Hepatocyte (in vitro differentiated cells): ENCODE measurements around the gene FRS2. TPM values are rescaled to one million over a fixed set of nuclear protein-coding genes. Genes with fewer than 3 reads are reported as not detected.

Experiments used
- DNase-seq: peaks from one replicate; pipeline ENCODE4 v3.0.0-alpha.2; 2016; ENCODE audit warnings: low spot score
- H2AFZ ChIP-seq: fragments of 200-600 bp; sonication (generic); 2 replicates; pipeline ENCODE4 v1.6.0; 2016; ENCODE audit warnings: antibody characterized with exemption, mild to moderate bottlenecking
- H3K27ac ChIP-seq: fragments of 200-600 bp; sonication (generic); 2 replicates; pipeline ENCODE4 v1.5.1; 2016; ENCODE audit warnings: mild to moderate bottlenecking
- H3K27me3 ChIP-seq: fragments of 200-600 bp; sonication (generic); 2 replicates; pipeline ENCODE4 v1.6.1; 2016
- H3K36me3 ChIP-seq: fragments of 200-600 bp; sonication (generic); replicated peaks from 2 replicates; pipeline ENCODE4 v1.5.1; 2016; ENCODE audit warnings: low read depth; ENCODE audit not compliant: insufficient read depth
- H3K4me1 ChIP-seq: fragments of 200-600 bp; sonication (generic); 2 replicates; pipeline ENCODE4 v1.5.1; 2016; ENCODE audit warnings: mild to moderate bottlenecking, moderate library complexity; ENCODE audit not compliant: insufficient read depth
- H3K4me2 ChIP-seq: fragments of 200-600 bp; sonication (generic); 2 replicates; pipeline ENCODE4 v1.6.0; 2016
- H3K4me3 ChIP-seq: fragments of 200-600 bp; sonication (generic); 2 replicates; pipeline ENCODE4 v1.5.1; 2016; ENCODE audit warnings: mild to moderate bottlenecking
- H3K79me2 ChIP-seq: fragments of 200-600 bp; sonication (generic); 2 replicates; pipeline ENCODE4 v1.6.0; 2017; ENCODE audit warnings: mild to moderate bottlenecking
- H3K9me2 ChIP-seq: fragments of 200-600 bp; sonication (generic); replicated peaks from 2 replicates; pipeline ENCODE4 v1.6.0; 2017; ENCODE audit warnings: mild to moderate bottlenecking; ENCODE audit not compliant: insufficient read depth
- H3K9me3 ChIP-seq: fragments of 200-600 bp; sonication (generic); 2 replicates; pipeline ENCODE4 v1.5.1; 2016; ENCODE audit warnings: low read depth, mild to moderate bottlenecking
- H4K20me1 ChIP-seq: fragments of 200-600 bp; sonication (generic); 2 replicates; pipeline ENCODE4 v1.6.0; 2016; ENCODE audit warnings: mild to moderate bottlenecking; ENCODE audit not compliant: insufficient read depth, poor library complexity, severe bottlenecking
- EZH2 ChIP-seq: fragments of 200-600 bp; sonication (generic); IDR thresholded peaks from 2 replicates; pipeline ENCODE4 v1.6.1; 2016; ENCODE audit warnings: antibody characterized with exemption, mild to moderate bottlenecking, borderline replicate concordance
- EZH2phosphoT487 ChIP-seq: fragments of 200-600 bp; sonication (generic); IDR thresholded peaks from one replicate; pipeline ENCODE4 v1.6.1; 2018; ENCODE audit warnings: antibody characterized with exemption, mild to moderate bottlenecking, low read depth, moderate library complexity; ENCODE audit not compliant: unreplicated experiment, severe bottlenecking
- WGBS: methylation state at CpG from one replicate; pipeline ENCODE4 v1.1.6; 2016; ENCODE audit warnings: low lambda C conversion rate; ENCODE audit errors: missing lambda C conversion rate; 5-methylcytosine and 5-hydroxymethylcytosine counted together
- polyA plus RNA-seq: library from polyadenylated mRNA; unstranded; fragments of >200 nt; fragmentation: Nextera tagmentation; extraction: Ambion mirVana; gene quantifications from 2 replicates; pipeline ENCODE4 v1.2.1, GENCODE V29; 2016
- total RNA-seq: library from RNA; depleted of rRNA; stranded (reverse); fragments of >200 nt; gene quantifications from 2 replicates; pipeline ENCODE4 v1.2.3, GENCODE V29; 2014
- TF ChIP-seq, protein P1 (sequence below): fragments of 200-600 bp; sonication (generic); IDR thresholded peaks from 2 replicates; pipeline ENCODE4 v1.5.1; 2016; ENCODE audit warnings: antibody characterized with exemption, mild to moderate bottlenecking; ENCODE audit not compliant: poor library complexity

Gene FRS2
- total and polyA plus RNA-seq, 2 experiments from 2014 or later, result 14.7 to 76.4 TPM

DNA sequence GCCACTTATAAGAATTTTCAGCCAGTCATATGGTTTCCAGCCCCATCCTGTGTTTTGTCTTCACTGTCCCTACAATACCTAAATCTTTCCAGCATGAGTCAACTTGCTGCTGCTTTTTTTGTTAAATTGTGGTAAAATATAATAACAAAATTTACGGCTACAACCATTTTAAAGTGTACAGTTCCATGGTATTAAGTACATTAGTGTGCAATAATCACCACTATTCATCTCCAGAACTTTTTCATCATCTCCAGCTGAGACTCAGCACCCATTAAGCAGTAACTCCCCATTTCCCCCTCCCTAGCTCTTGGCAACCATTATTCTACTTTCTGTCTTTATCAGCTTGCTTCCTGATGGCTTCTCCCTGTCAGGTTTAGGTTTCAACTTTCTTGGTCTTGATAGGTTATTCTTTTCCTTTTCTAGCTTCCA is 39.1 kb downstream of the FRS2 start:
- Histone ChIP-seq H3K79me2 (peaks cover 100% of the 10 kb centered on the region), H3K4me1 (peaks cover 15% of the 10 kb centered on the region), H2AFZ (no peak overlapping the region), H3K9me3 (no peaks in the 10 kb centered on the region), H3K27ac (no peak overlapping the region), H3K4me2 (no peak overlapping the region), H3K4me3 (no peak overlapping the region), H4K20me1 (peaks cover 67% of the 10 kb centered on the region), H3K36me3 (no peaks in the 10 kb centered on the region), H3K9me2 (no peaks in the 10 kb centered on the region), H3K27me3 (no peaks in the 10 kb centered on the region)
- WGBS, result 82% methylated on average over 1 of the region's 1 CpG
- TF ChIP-seq EZH2, result no peak
- TF ChIP-seq, protein P1, sequence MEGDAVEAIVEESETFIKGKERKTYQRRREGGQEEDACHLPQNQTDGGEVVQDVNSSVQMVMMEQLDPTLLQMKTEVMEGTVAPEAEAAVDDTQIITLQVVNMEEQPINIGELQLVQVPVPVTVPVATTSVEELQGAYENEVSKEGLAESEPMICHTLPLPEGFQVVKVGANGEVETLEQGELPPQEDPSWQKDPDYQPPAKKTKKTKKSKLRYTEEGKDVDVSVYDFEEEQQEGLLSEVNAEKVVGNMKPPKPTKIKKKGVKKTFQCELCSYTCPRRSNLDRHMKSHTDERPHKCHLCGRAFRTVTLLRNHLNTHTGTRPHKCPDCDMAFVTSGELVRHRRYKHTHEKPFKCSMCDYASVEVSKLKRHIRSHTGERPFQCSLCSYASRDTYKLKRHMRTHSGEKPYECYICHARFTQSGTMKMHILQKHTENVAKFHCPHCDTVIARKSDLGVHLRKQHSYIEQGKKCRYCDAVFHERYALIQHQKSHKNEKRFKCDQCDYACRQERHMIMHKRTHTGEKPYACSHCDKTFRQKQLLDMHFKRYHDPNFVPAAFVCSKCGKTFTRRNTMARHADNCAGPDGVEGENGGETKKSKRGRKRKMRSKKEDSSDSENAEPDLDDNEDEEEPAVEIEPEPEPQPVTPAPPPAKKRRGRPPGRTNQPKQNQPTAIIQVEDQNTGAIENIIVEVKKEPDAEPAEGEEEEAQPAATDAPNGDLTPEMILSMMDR, result no peak
- TF ChIP-seq EZH2phosphoT487, result no peak
- no peak for DNase-seq

DNA sequence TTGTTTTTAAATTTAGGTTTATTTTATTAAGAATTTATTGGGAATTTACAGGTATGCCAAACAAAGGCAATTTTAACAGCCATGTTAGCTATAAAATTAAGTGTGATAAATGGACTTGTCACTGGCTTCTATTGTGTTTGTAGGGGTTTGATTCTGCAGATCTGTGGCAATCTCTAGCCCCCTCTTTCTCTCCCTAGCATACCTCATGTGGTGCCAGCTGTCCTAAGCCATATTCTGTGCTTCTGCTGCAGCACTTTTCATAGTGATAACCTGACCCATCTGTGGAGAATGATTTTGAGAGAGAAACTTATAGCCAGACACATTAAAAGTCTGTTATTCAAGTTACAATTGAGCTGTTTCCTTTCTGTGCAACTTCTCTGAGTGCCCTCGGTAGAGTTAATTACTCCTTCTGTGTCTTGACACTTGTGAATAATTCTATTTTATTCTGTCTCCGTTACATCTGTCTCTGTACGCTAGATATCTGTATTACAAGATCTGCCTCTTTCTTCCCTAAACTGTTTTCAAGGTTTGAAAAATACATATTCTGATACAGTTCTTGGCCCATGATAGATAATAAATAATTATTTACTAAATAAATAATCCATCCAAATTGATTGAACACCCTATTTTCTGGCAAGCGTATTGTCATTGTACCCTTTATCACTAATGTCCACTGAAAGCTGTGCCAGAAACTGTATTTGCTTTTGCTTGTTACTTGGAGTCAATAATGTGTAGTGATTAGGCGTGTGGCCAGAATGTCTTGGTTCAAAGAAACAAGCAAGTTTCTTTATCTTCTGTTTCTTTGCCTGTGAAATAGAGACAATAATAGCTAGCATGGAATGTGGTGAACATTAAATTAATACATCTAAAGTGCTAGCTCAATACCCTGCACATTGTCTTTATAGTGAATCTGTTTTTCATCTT is 40.0 kb downstream of the FRS2 start:
- Histone ChIP-seq H2AFZ (no peak overlapping the region), H3K79me2 (peaks cover 100% of the 10 kb centered on the region), H3K9me3 (no peaks in the 10 kb centered on the region), H3K4me1 (peaks cover 20% of the 10 kb centered on the region), H3K4me2 (no peak overlapping the region), H3K9me2 (no peaks in the 10 kb centered on the region), H3K36me3 (no peaks in the 10 kb centered on the region), H4K20me1 (peaks cover 68% of the 10 kb centered on the region), H3K4me3 (no peak overlapping the region), H3K27ac (no peak overlapping the region), H3K27me3 (no peaks in the 10 kb centered on the region)
- TF ChIP-seq EZH2, result no peak
- no peak for TF ChIP-seq EZH2phosphoT487
- TF ChIP-seq, protein P1, result no peak
- 71% methylated on average over 5 of the region's 5 CpGs for WGBS
- no peak for DNase-seq

DNA sequence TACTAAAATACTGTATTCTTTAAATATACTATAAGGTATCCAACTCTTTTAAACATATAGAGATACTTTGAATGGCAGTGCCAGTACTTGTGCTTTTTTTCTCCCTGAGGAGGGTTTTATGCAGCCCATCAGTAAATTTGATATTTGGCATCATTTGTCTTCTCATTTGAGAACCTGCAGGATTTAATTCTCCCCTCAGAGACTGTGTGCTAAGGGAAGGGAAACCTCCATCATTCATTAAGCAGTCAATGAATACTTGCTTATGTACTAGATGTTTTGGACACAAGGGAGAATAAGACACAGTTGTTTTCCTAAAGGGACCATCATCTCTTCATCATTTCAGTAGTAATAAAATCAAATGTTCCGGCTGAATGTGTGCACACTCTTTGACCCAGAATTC is 40.8 kb downstream of the FRS2 start:
- no peaks in the 10 kb centered on the region for H3K9me2 ChIP-seq
- no peaks in the 10 kb centered on the region for H3K9me3 ChIP-seq
- H3K36me3 ChIP-seq, result no peaks in the 10 kb centered on the region
- H2AFZ ChIP-seq, result no peak overlapping the region
- peaks cover 25% of the 10 kb centered on the region for H3K4me1 ChIP-seq
- H3K79me2 ChIP-seq, result peaks cover 100% of the 10 kb centered on the region
- 88% methylated on average over 1 of the region's 1 CpG for WGBS
- H3K4me3 ChIP-seq, result no peak overlapping the region
- H3K4me2 ChIP-seq, result no peak overlapping the region
- TF ChIP-seq EZH2, result no peak
- no peak for TF ChIP-seq EZH2phosphoT487
- TF ChIP-seq, protein P1, result no peak
- DNase-seq, result no peak
- H3K27ac ChIP-seq, result no peak overlapping the region
- no peaks in the 10 kb centered on the region for H3K27me3 ChIP-seq
- H4K20me1 ChIP-seq, result peaks cover 70% of the 10 kb centered on the region
